C1 segment of cervical spinal cord (tissue), 14 donors: Measurements from ENCODE around the gene KCNJ6.
A peak's percentile ranks its signal among the peaks of the same experiment; 100 is the strongest.
"Not testable (repeated sequence)": the region's sequence is repeated elsewhere in the genome, so short reads cannot be mapped to it uniquely, and the experiment has no call there.

ENCODE experiments used
- DNase-seq, 14 donors: peaks; one replicate each; lab custom pipeline; 2025; lab: John Stamatoyannopoulos, UW

The KCNJ6 gene

DNA sequence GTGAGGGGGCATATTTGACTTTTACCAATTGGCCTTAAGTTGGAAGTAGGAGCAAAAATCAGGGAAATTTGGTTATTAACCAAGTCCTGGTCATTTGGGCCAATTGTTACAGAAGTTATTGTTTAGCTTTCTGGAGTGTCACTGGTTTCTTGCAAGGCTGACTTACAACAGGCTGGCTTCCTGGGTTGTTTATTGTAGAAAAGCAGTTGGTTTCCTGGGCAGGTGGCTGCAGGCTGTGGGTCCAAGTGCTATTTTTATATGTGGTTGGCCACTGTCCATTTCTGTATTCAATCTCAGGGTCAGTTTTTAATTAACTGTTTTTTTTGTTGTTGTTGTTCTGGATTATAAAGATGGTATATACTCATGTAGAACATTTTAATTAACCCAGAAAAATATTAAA is 174.1 kb downstream of the KCNJ6 start:
- peak in 1 of 14 donors; percentile 68 for DNase-seq

DNA sequence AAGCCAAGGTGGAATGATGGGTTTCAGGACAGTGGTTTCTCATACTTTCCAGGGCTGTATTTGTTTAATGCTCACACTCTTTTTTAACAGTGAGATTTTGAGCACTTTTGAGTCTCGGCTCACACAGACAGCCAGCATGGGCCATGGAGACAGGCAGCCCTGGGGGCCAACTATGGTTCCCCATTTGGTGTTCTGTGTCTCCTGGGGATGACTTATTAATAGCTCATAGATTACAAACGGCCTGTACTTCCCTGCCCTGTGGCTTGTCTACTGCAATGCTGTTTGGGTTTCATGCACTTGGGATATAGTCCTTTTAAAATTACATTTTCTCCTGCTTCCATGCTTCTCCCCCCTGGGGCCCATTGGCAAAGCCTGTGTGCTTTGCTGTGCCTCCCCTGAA is 178.3 kb downstream of the KCNJ6 start:
- DNase-seq, result no peak

DNA sequence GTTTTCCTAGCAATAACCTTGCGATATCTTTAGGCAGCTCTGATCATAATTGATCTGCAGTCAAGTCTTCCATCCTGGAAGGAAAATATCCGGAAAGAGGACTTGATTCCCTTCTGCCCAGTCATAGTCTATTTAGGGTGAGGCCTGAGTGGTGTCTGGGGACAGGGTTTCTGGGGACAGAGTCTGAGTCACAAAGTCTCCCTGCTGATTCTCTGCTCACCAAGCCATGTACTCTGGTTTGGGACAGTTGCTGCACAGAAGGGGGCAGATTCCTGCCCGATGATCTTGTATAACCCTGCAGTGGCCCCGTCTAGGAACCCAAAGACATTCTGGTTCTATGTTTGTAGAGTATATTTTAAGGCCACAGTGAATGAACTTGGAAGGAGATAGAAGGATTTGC is 178.8 kb downstream of the KCNJ6 start:
- DNase-seq, result no peak

- no peak for DNase-seq
Measured at GRCh38 chr21:37734846-37735245, 181.4 kb downstream of the KCNJ6 start.

DNA sequence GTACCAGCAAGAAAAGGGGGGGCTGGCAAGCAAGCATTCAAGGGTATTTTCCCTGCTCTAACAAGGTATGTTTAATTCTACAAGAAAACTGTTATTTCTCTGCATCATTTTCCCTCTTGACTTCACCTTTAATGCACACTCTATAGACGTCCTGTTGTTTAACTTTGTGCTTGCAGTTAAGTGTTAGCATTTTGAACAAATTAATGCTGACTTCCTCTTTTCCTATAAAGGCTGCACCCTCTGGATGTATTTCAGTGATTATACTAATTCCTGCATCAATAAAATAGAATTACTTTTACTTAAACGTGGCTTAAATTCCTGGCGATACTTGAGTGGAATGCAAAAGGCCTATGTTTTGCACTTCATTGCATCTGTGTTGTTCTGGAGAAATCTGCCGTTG is 183.3 kb downstream of the KCNJ6 start:
- no peak for DNase-seq

GRCh38 chr21:37724201-37724600 is 192.1 kb downstream of the KCNJ6 start:
- DNase-seq, result no peak

GRCh38 chr21:37717534-37717933 is 198.7 kb downstream of the KCNJ6 start:
- DNase-seq, result no peak

DNA sequence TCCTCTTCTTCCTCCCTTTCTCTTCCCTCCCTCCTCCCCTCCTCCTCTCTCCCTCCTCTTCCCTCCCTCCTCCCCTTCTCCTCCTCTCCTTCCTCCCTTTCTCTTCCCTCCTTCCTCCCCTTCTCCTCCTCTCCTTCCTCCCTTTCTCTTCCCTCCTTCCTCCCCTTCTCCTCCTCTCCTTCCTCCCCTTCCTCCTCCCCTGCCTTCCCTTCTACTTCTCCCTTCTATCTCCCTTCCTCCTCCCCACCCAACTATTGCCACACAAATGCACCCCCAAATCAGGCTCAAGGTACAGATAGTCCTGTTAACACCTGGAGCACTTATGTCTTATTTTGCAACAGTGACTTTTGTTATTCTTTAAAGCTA is 203.7 kb downstream of the KCNJ6 start:
- not testable (repeated sequence) for DNase-seq

DNA sequence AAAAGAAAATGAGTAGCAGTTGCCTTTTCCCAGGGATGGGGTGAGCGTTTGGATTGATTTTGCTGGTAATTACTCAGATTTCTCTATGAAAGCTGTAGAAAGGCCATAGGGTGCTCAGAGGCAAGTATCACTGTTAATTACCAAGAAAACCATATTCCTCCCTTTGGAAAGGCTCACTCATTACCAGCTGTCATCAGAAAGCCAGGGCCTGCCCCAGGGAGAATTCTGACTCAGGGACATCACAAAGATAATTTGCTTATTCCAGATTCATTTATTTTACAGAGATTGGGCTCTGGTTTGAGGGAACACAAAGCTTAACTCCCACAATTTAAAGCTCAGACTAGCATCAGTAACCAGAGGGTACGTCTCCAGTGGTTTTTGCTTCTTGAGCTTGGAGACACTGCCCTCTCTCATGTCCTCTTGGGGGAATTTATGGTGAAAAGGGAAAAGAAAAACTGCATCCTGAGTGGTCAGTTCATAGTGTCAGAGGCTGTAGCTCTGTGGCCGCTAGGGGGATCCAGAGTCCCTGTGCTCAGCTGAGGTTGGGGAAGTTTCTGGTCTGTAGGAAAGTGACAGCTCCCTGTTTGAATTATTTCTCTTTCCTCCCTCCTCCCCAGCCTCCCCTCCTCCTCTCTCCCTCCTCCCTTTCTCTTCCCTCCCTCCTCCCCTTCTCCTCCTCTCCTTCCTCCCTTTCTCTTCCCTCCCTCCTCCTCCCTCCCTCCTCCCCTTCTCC is 204.3 kb downstream of the KCNJ6 start:
- peak in 10 of 14 donors; percentile 1 to 51 (median 14) for DNase-seq

DNA sequence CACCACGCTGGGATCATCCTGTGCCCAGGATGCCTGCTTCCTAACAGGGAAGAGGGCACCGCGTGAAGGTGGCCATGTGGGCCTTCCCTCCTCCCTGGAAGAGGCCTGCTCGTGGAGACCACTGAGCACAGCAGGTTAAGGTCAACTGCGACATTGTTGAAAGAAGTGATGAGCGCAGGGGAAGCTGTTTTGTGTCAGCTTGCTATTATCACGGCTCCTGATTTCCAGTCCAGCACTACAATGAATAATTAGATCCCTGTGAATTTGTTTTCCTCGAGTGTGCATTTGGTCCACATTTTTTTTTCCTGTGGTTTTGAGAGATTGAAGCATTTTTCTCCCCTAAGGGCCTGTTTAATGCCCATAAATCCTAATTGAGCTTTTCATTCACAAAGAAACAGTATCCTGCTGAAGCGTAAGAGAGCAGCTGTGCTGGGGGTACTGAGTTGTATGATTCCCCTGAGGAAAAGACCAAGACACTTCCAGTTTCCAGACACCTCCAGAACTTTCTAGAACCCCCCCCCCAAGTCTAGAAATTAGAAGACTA is 204.9 kb downstream of the KCNJ6 start:
- DNase-seq, result peak in 1 of 14 donors; percentile 34

- no peak for DNase-seq
Measured at GRCh38 chr21:37710546-37711285, 205.5 kb downstream of the KCNJ6 start.

DNA sequence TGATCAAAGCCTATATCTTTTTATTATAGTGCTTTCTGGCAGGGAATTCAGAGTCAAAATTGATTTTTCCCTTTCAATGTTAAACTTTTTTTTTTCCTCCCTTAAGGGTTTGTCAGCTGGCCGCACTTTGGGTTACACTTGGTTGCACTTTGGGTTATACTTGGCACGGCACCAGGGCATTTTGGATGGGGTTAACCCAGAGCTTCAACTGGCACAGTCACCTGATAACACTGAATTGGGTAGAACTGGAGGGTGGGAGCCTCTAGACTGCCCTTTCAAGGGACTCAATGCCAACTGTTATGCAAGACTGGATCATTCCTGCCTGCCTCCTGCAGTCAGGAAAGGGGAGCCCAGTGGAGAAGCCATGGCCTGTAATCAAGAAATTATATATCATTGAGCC is 211.5 kb downstream of the KCNJ6 start:
- no peak for DNase-seq

GRCh38 chr21:37702241-37702640 is 214.0 kb downstream of the KCNJ6 start:
- no peak for DNase-seq

DNA sequence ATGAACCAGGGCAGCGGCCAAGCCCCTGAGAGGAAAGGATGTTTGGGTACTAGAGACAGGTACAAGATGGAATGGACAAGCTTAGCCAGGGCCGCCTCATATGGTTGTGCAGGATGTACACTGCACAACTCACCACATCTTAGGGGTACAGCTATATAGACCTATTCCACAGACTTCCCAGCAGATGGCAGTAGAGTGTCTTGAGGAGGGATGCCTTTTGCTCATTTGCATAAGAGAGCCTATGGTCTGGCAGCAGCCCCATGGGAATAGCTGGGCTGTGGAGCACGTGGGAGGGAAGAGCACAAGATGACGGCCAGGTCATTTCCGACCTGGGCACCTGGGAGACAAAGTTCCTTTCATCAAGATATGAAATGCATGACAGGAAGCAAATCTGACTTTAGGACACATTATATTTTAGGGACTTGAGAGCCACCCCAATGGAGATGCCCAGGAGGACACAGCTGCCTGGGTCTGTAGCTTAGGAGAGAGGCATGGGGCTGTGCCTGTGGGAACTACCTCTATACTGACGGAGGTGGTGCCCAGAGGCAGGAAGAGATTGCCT is 215.5 kb downstream of the KCNJ6 start:
- DNase-seq, result peak in 1 of 14 donors; percentile 66

DNA sequence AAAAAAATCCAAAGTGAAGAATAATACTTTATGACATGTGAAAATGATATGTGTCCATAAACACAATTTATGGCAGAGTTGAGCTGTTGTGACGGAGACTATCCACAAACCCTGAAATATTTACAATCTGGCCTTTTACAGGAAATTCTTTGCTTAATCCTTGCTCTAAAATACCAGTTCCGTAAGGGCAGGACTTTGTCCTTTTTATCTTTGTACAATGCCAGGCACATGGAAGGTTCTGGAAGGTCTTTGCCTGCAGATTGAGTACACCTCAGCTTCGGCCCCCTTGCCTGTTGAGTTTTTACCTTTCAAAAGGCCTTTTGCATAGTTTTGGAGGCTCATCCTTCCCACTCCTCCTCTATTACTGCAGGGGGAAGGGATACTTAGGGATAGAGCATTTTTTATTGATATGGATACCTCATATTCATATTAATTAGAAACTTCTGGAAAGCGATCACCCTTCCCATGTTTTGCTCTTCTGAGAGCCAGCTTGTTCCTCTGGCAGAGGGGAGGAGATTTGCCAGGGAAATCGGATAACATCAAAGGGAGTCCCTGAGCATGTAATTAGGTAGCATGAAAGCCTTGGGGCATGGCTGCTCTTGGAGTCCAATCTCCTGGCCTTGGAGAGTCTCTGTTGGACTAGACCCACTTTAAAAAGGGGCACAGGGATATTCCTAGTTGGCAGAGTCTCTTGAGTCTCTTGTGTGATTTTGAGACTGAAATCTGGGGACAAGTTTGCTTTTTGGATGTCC is 217.1 kb downstream of the KCNJ6 start:
- no peak for DNase-seq

DNA sequence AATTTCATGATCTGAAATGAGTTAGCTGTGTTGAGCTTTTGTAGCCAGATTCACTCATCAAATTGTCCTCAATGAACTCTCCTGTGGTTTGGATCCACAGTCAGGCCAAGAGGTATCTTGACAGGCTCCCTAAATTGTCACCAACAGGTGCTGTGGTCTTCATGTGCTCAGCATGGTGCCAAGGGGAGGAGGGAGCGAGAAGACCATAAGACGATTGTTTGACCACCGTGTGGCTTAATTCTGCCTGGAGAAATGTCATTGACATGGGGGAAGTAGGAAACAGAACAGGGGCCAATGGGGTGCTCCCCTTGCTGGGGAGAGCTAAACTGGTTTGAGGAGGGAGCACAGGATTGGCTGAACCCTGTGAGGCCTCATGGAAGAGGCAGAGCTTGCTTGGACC is 219.3 kb downstream of the KCNJ6 start:
- DNase-seq, result no peak

GRCh38 chr21:37695111-37695510 is 221.1 kb downstream of the KCNJ6 start:
- DNase-seq, result no peak

DNA sequence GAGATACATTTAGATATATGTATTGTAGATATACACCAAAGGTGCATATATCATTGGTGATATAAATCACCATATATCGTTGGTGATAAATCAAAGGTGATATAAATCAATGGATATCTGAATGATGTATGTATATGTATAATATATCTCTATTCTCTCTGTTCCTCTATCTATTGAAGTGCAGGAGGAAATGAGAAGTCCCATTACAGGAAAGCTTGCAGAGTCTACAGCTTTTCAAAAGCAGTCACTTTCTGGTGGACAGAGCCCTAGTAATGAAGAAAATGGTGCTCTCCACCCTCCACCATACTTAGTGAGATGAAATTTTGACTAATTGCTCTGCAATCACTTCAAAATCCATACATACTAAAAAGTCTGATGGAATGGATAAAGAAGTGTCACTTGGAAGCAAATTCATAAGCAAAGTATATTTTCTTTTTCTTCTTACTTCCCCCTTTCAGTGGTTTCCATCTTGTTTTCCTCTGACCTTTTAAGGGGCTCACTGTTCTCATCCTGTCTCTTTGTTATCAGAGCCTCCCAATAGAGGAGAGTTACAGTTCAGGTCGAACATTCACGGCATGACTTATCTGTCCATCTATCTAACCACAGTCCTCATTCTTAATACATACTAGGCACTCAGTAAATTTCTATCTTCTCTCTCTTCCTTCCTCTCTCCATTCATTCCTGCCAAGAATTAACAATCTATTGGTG is 227.2 kb downstream of the KCNJ6 start:
- no peak for DNase-seq

DNA sequence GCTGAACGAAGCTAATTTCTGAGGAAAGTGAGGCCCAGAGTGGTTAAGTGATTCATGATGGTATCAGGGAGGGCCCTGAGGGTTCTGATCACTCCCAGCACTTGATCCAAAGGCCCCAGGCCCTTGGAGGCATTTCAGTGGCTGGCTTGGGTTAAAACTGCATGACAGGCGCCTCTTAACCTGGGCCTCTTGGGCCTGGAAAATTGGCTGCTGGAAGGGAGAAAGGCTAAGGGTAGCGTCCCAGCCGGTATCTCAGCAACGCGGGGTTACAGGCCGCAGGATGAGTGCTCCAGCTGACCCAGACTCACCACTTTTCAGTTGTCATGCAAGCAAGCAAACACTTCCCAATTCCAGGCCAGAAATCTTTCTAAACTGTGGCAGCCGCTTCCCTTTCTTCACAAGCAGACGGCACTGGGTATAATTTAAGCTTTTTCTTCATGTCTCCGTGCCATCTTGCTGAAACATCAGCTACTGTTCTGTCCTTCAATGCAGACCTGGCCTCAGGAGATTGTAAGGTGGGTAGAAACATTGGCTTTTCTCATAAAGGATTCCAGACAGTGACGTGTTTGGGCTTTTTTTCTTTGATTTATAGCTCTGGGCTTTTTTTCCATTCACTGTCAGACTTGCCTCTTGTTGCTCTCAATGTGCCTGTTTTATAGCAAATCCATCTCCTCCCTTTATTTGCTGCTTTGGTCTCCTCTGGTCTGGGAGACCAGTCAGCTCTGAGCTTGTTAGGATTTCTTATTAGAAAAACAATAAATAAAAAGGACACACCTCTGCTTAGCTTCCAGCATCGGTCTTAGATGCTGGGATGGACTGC is 229.1 kb downstream of the KCNJ6 start:
- no peak for DNase-seq

DNA sequence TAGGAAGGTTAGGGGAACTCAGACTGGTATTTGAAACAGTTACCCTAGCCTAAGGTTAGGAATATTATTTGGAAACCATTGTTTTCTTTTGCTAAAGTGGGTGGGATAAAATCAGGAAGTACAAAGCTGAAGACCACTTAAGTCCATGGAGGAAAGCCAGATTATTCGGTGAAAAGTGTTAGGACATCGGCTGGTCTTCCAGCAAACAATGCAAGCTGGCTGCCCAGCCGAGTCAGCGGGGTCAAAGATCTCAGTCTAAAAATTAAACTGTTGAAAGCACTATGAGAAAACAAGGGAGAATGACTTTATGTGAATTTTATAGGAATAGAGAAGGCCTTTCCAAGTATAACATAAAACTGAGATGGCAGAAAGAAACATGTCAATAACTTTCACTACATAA is 231.7 kb downstream of the KCNJ6 start:
- no peak for DNase-seq
